IMR-90 (cell line): Measurements from ENCODE around the gene CMIP. TPM values are rescaled to one million over a fixed set of nuclear protein-coding genes. Genes with fewer than 3 reads are reported as not detected.

ENCODE experiments used
- ATAC-seq: fragments of 200-7000 bp; cut with Tn5 transposase; 2 replicates; pipeline ENCODE4 v1.9.1; 2020; ENCODE audit warnings: low read depth, mild to moderate bottlenecking, moderate library complexity
- BruUV-seq: library from RNA; stranded (reverse); fragments of 400-500 nt; replicated peaks from 2 replicates; lab custom pipeline; 2021; lab: Mats Ljungman, UMichigan
- CTCF ChIA-PET: fragments of 300-600 bp; formaldehyde crosslinking; extraction: SDS; loops from one replicate; lab custom pipeline; 2021; ENCODE audit warnings: antibody characterized with exemption; lab: Yijun Ruan, JAX
- POLR2A ChIA-PET: fragments of 300-600 bp; sonication (Branson Sonifier 250); formaldehyde crosslinking; loops from one replicate; lab custom pipeline; 2022; ENCODE audit warnings: antibody characterized with exemption; ENCODE audit not compliant: unreplicated experiment; lab: Charles Lee
- DNase-seq: peaks from one replicate; pipeline ENCODE4 v3.0.0; 2013
- H2AFZ ChIP-seq: replicated peaks from 2 replicates; pipeline ENCODE3; 2013; ENCODE audit warnings: low read length, mild to moderate bottlenecking; ENCODE audit not compliant: poor library complexity
- H2AK5ac ChIP-seq: 2 replicates; pipeline ENCODE4 v1.6.1; 2013; ENCODE audit warnings: low read depth, low read length, inconsistent platforms
- H2AK9ac ChIP-seq: replicated peaks from 2 replicates; pipeline ENCODE3; 2013; ENCODE audit warnings: mild to moderate bottlenecking, low read depth, low read length, moderate library complexity; ENCODE audit not compliant: poor library complexity
- H2BK120ac ChIP-seq: 2 replicates; pipeline ENCODE4 v1.6.1; 2013; ENCODE audit warnings: low read depth, low read length, inconsistent platforms
- H2BK15ac ChIP-seq: 3 replicates; pipeline ENCODE4 v1.6.1; 2013; ENCODE audit warnings: low read depth, low read length, inconsistent platforms
- H2BK20ac ChIP-seq: 2 replicates; pipeline ENCODE4 v1.6.1; 2013; ENCODE audit warnings: low read depth, mild to moderate bottlenecking, inconsistent platforms, low read length, moderate library complexity
- H2BK5ac ChIP-seq: 2 replicates; pipeline ENCODE4 v1.6.1; 2013; ENCODE audit warnings: mild to moderate bottlenecking, low read depth, low read length, inconsistent platforms; ENCODE audit not compliant: poor library complexity, severe bottlenecking
- H3K14ac ChIP-seq: replicated peaks from 2 replicates; pipeline ENCODE4 v1.6.1; 2013; ENCODE audit warnings: low read depth, low read length, inconsistent platforms
- H3K18ac ChIP-seq: 2 replicates; pipeline ENCODE4 v1.6.1; 2013; ENCODE audit warnings: low read depth, low read length, control low read depth
- H3K23ac ChIP-seq: 2 replicates; pipeline ENCODE4 v1.6.1; 2013; ENCODE audit warnings: low read depth, low read length, inconsistent platforms
- H3K27ac ChIP-seq: 2 replicates; pipeline ENCODE4 v1.5.1; 2013; ENCODE audit warnings: mild to moderate bottlenecking, control low read depth, low read length; ENCODE audit not compliant: insufficient read depth
- H3K27me3 ChIP-seq: 2 replicates; pipeline ENCODE4 v1.6.1; 2013; ENCODE audit warnings: low read length; ENCODE audit not compliant: control insufficient read depth, insufficient read depth
- H3K36me3 ChIP-seq: 2 replicates; pipeline ENCODE4 v1.6.1; 2013; ENCODE audit warnings: low read length, mixed read lengths; ENCODE audit not compliant: control insufficient read depth, insufficient read depth
- H3K4ac ChIP-seq: 2 replicates; pipeline ENCODE4 v1.6.1; 2013; ENCODE audit warnings: low read depth, low read length, inconsistent platforms
- H3K4me1 ChIP-seq: 2 replicates; pipeline ENCODE4 v1.6.1; 2013; ENCODE audit warnings: low read length, mixed read lengths; ENCODE audit not compliant: control insufficient read depth, insufficient read depth
- H3K4me2 ChIP-seq: 2 replicates; pipeline ENCODE4 v1.6.1; 2013; ENCODE audit warnings: low read depth, mild to moderate bottlenecking, control low read depth, low read length, moderate library complexity
- H3K4me3 ChIP-seq: 2 replicates; pipeline ENCODE4 v1.5.1; 2013; ENCODE audit warnings: low read depth, mild to moderate bottlenecking, control low read depth, low read length, moderate library complexity; ENCODE audit not compliant: insufficient read depth
- H3K56ac ChIP-seq: 2 replicates; pipeline ENCODE4 v1.6.1; 2013; ENCODE audit warnings: low read length, inconsistent platforms; ENCODE audit not compliant: insufficient read depth; ENCODE audit errors: extremely low read depth
- H3K79me1 ChIP-seq, 2 experiments: 2 replicates each; pipeline ENCODE4 v1.6.1; 2013; ENCODE audit warnings: low read length in 2 of 2, inconsistent platforms in 1 of 2, low read depth in 1 of 2
- H3K9ac ChIP-seq: 2 replicates; pipeline ENCODE4 v1.6.1; 2013; ENCODE audit warnings: low read depth, low read length, control low read depth
- H3K9me1 ChIP-seq: 2 replicates; pipeline ENCODE4 v1.6.1; 2013; ENCODE audit warnings: low read length, inconsistent platforms; ENCODE audit not compliant: insufficient read depth
- H3K9me3 ChIP-seq: 2 replicates; pipeline ENCODE4 v1.6.1; 2013; ENCODE audit warnings: low read length; ENCODE audit not compliant: control insufficient read depth, insufficient read depth
- H4K20me1 ChIP-seq: 2 replicates; pipeline ENCODE4 v1.6.1; 2013; ENCODE audit warnings: low read length, inconsistent platforms; ENCODE audit not compliant: insufficient read depth
- H4K5ac ChIP-seq: 2 replicates; pipeline ENCODE4 v1.6.1; 2013; ENCODE audit warnings: mild to moderate bottlenecking, low read depth, low read length, control low read depth
- H4K8ac ChIP-seq, 2 experiments: 2 replicates each; pipeline ENCODE4 v1.6.1; 2013; ENCODE audit warnings: low read depth in 2 of 2, low read length in 2 of 2, control low read depth in 1 of 2, inconsistent platforms in 1 of 2
- H4K91ac ChIP-seq: 2 replicates; pipeline ENCODE4 v1.6.1; 2013; ENCODE audit warnings: low read depth, low read length, inconsistent platforms; ENCODE audit not compliant: insufficient read depth
- CEBPB ChIP-seq: IDR thresholded peaks from 2 replicates; pipeline ENCODE4 v1.6.1; 2012; ENCODE audit warnings: low read depth, low read length, improper control_type of control experiment
- NFE2L2 ChIP-seq: fragments of 150-350 bp; IDR thresholded peaks from 2 replicates; pipeline ENCODE4 v1.6.1; 2016; ENCODE audit warnings: low read depth, mild to moderate bottlenecking, low read length
- RAD21 ChIP-seq: IDR thresholded peaks from 2 replicates; pipeline ENCODE4 v1.6.1; 2012; ENCODE audit warnings: low read length, improper control_type of control experiment
- RCOR1 ChIP-seq: IDR thresholded peaks from 2 replicates; pipeline ENCODE4 v1.6.1; 2012; ENCODE audit warnings: mild to moderate bottlenecking, low read length, improper control_type of control experiment; ENCODE audit not compliant: insufficient replicate concordance
- RFX5 ChIP-seq: IDR thresholded peaks from 2 replicates; pipeline ENCODE4 v1.8.0; 2012; ENCODE audit warnings: low read depth, mild to moderate bottlenecking, low read length, moderate library complexity
- WGBS, 2 experiments: methylation state at CpG; one replicate each; pipeline versions ENCODE4 v1.1.5 to v1.1.7; 2013; ENCODE audit warnings: missing lambda C conversion rate in 2 of 2; ENCODE audit not compliant: insufficient read length in 1 of 2; ENCODE audit errors: extremely low coverage in 2 of 2; 5-methylcytosine and 5-hydroxymethylcytosine counted together
- dilution Hi-C: fragments of 300-500 bp; cut with HindIII; formaldehyde crosslinking; loops from one replicate; pipeline ENCODE4 v1.14.3; 2018; ENCODE audit warnings: low sequenced_read_pairs; ENCODE audit not compliant: unreplicated experiment
- in situ Hi-C: fragments of 300-500 bp; cut with MboI; formaldehyde crosslinking; loops from 3 replicates; pipeline ENCODE4 v1.14.3; 2019; ENCODE audit warnings: low sequenced_read_pairs, inconsistent platforms, mixed read lengths
- intact Hi-C: fragments of 100-400 bp; cut with micrococcal nuclease; formaldehyde crosslinking; loops from 2 replicates; pipeline ENCODE4 v1.10.0; 2022
- polyA plus RNA-seq, 3 experiments: library from polyadenylated mRNA; depleted of rRNA; stranded (reverse); fragments of >200 nt; gene quantifications; 2 replicates each; pipeline ENCODE4 v1.2.3, GENCODE V29; 2012; ENCODE audit warnings: low replicate concordance in 1 of 3
- total RNA-seq: library from RNA; depleted of rRNA; stranded (reverse); fragments of >200 nt; gene quantifications from 2 replicates; pipeline ENCODE4 v1.2.3, GENCODE V29; 2012

The CMIP gene
- total and polyA plus RNA-seq, 2 of the 4 experiments (the other 2 are of a cell fraction) = 3.2 to 11.6 TPM

DNA sequence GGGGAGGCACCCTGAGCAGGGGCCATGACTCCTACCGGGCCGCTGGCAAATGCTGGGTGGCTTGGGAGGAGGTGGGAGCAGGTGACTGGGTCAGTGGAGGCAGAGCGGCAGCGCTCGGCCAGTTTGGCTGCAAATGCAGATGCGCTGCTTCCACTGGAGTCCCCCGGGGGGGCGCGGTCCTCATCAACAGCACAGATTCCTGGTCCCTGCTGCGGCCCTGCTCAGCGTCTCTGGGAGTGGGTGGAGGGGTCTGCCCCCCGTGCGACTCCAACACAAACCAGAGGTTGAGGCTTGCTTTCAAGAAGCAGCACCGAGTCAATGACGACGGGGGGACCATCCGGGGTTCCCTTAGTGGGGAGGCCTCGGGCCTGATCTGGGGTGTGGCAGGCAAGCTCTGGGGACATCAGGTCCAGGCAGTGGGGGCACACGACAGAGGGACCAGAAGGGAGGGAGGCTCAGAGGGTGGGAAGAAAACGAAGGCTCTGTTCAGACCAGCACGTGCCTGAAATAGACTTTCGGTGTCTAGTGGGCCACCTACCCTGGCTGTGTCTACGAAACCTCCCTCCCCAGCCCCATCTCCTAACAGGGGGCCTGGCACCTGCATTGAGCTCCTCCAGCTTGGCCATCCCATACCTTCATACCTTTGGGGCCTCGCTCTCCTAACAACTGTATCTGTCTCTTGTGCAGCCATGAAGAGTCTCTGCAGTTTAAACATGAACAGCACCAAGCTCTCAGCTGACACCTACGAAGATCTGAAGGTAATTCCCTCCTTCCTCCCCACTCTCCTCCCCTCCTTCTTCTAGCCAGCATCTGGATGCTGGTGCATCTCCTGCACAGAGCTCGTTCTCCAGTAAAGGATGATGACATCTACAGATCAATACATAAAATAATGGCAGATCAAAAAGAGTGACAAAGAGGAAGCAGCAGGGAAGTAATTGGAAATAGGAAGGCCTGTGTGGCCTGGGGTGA is 262.0 kb downstream of the CMIP start:
- intact Hi-C loops = no loop called here
- Histone ChIP-seq H3K4me3 (no peak overlapping the region), H2BK15ac (no peak overlapping the region), H3K18ac (no peak overlapping the region), H3K79me1 (no peaks in the 10 kb centered on the region), H4K8ac (no peak overlapping the region), H3K4ac (no peak overlapping the region), H2AK5ac (0 out of 2 replicates have a peak overlapping the region, but pooled peaks have one; percentile 38), H3K27ac (no peak overlapping the region), H2BK5ac (no peak overlapping the region), H3K4me2 (no peak overlapping the region), H3K36me3 (peaks cover 48% of the 10 kb centered on the region), H3K9ac (no peak overlapping the region), H3K9me1 (0 out of 2 replicates have a peak, but pooled peaks cover 3% of the 10 kb centered on the region), H3K27me3 (no peaks in the 10 kb centered on the region; the same call in 1 of the 2 replicates), H4K91ac (no peak overlapping the region), H2BK120ac (no peak overlapping the region), H3K23ac (no peak overlapping the region), H2AK9ac (no peak overlapping the region), H4K5ac (no peak overlapping the region), H2AFZ (no peak overlapping the region), H3K9me3 (no peaks in the 10 kb centered on the region), H3K14ac (no peak overlapping the region), H3K56ac (no peak overlapping the region), H2BK20ac (no peak overlapping the region), H4K20me1 (peaks cover 52% of the 10 kb centered on the region), H3K4me1 (peaks cover 13% of the 10 kb centered on the region)
- in situ Hi-C loops = no loop called here
- BruUV-seq = no TSS peak
- dilution Hi-C loops = no loop called here
- TF ChIP-seq RFX5 (no peak), NFE2L2 (no peak), RCOR1 (no peak), CEBPB (no peak), RAD21 (no peak)
- ChIA-PET CTCF (no interaction called here), POLR2A (no interaction called here)
- ATAC-seq = no peak
- WGBS, 2 experiments = 97% methylated on average over 7 of the region's 26 CpGs; no CpG with 5 or more reads in 1 of the 2 experiments
- DNase-seq = no peak
